Cardiac septum (tissue), 1 donor: ENCODE results near the gene TREM2. TPM values are rescaled to one million over a fixed set of nuclear protein-coding genes. Genes with fewer than 3 reads are reported as not detected.

Experiments used
- total RNA-seq: library from RNA; stranded (reverse); fragmentation: NEBNext Ultra II Directional; extraction: Animal tissue kit (Norgen Biotek cat#: 25700); gene quantifications from one replicate; pipeline ENCODE4 v1.2.1, GENCODE V29; 2021
- donor health status: DM: no; HTN: no; CAD: no.

TREM2 gene
- total RNA-seq, 1 donor from 2014 or later: 1.1 TPM

Other genes with a start within 250 kb of the TREM2 start
- gene UNC5CL, start 123.9 kb downstream of the TREM2 start, total RNA-seq: 1.0 TPM
- gene TSPO2, start 120.6 kb downstream of the TREM2 start, total RNA-seq: not detected
- gene APOBEC2, start 109.9 kb downstream of the TREM2 start, total RNA-seq: 174 TPM
- 15.4 TPM for gene OARD1, start 90.8 kb downstream of the TREM2 start, total RNA-seq
- gene NFYA, start 90.1 kb downstream of the TREM2 start, total RNA-seq: 12.9 TPM
- gene TREML1, start 8.8 kb downstream of the TREM2 start, total RNA-seq: not detected
- 0.22 TPM for gene TREML2, start 38.0 kb upstream of the TREM2 start, total RNA-seq
- gene TREML4, start 65.2 kb upstream of the TREM2 start, total RNA-seq: not detected
- gene TREM1, start 123.6 kb upstream of the TREM2 start, total RNA-seq: 2.6 TPM
- not detected for gene NCR2, start 172.5 kb upstream of the TREM2 start, total RNA-seq